Prostate gland (tissue), 2 donors: ENCODE results near the gene SUPT3H.

ENCODE experiments used
- POLR2AphosphoS5 ChIP-seq: sonication (generic); formaldehyde crosslinking; IDR thresholded peaks from one replicate; pipeline ENCODE4 v1.6.1; 2017; ENCODE audit warnings: antibody characterized with exemption
- TF ChIP-seq, protein P1 (sequence below), 4 experiments: fragments of 200-600 bp in 2 of 4; fragments of 450-650 bp in 2 of 4; sonication (generic) in 2 of 4; IDR thresholded peaks; 1 replicate in 3 of 4; 2 replicates in 1 of 4; pipeline ENCODE4 v1.5.1; 2016 to 2019; ENCODE audit warnings: antibody characterized with exemption in 4 of 4, mild to moderate bottlenecking in 2 of 4, moderate library complexity in 2 of 4

DNA sequence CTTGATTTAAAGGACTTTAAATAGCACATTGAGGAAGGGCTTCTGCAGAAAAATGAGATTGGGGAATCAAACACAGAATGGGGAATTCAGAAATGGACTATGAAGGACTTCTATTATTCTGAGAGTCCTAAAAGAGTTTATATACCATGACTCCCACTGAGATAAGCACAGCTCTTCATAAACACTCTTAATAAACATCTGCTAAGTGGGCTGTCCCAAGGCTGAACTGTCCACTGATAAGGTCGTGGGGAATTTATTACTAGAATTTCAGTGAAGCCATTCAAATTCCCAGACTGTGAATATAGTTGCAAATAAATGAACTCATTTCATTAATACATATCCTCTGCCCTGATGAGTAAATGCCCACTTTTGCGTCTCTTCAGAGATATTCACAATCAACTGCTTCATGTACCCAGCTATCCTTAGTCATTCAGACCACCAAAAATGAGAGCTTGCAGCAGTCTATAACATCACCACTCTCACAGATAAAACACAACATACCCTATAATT, 517.8 kb downstream of the SUPT3H start:
- TF ChIP-seq, protein P1, sequence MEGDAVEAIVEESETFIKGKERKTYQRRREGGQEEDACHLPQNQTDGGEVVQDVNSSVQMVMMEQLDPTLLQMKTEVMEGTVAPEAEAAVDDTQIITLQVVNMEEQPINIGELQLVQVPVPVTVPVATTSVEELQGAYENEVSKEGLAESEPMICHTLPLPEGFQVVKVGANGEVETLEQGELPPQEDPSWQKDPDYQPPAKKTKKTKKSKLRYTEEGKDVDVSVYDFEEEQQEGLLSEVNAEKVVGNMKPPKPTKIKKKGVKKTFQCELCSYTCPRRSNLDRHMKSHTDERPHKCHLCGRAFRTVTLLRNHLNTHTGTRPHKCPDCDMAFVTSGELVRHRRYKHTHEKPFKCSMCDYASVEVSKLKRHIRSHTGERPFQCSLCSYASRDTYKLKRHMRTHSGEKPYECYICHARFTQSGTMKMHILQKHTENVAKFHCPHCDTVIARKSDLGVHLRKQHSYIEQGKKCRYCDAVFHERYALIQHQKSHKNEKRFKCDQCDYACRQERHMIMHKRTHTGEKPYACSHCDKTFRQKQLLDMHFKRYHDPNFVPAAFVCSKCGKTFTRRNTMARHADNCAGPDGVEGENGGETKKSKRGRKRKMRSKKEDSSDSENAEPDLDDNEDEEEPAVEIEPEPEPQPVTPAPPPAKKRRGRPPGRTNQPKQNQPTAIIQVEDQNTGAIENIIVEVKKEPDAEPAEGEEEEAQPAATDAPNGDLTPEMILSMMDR (IDR thresholded peaks at IDR 0.05), result no peak
- no peak for TF ChIP-seq POLR2AphosphoS5
